Calu3 (cell line): ENCODE data around the gene KATNB1. TPM values are rescaled to one million over a fixed set of nuclear protein-coding genes. Genes with fewer than 3 reads are reported as not detected.
"Not testable (repeated sequence)": the region's sequence is repeated elsewhere in the genome, so short reads cannot be mapped to it uniquely, and the experiment has no call there.

Experiments
- BruUV-seq: library from RNA; stranded (reverse); fragments of 400-500 nt; replicated peaks from 2 replicates; lab custom pipeline; 2021; lab: Mats Ljungman, UMichigan
- CTCF ChIA-PET: fragments of 300-600 bp; sonication (Branson Sonifier 250); formaldehyde crosslinking; loops from one replicate; lab custom pipeline; 2022; ENCODE audit warnings: antibody characterized with exemption; lab: Charles Lee
- DNase-seq: peaks from one replicate; pipeline ENCODE4 v3.0.0; 2022
- H3K27ac Mint-ChIP-seq: one replicate; pipeline ENCODE4 v1.8.0; 2022; ENCODE audit warnings: mixed read lengths; ENCODE audit not compliant: unreplicated experiment
- H3K27me3 Mint-ChIP-seq: one replicate; pipeline ENCODE4 v1.8.0; 2022; ENCODE audit warnings: mixed read lengths; ENCODE audit not compliant: unreplicated experiment
- H3K36me3 Mint-ChIP-seq: one replicate; pipeline ENCODE4 v1.8.0; 2022; ENCODE audit warnings: mild to moderate bottlenecking, moderate library complexity, mixed read lengths; ENCODE audit not compliant: insufficient read depth, unreplicated experiment
- H3K4me1 Mint-ChIP-seq: one replicate; pipeline ENCODE4 v1.8.0; 2022; ENCODE audit warnings: mild to moderate bottlenecking, low read depth, mixed read lengths; ENCODE audit not compliant: unreplicated experiment
- H3K4me3 Mint-ChIP-seq: one replicate; pipeline ENCODE4 v1.8.0; 2022; ENCODE audit warnings: mild to moderate bottlenecking, low read depth, moderate library complexity, mixed read lengths; ENCODE audit not compliant: unreplicated experiment
- H3K9me3 Mint-ChIP-seq: one replicate; pipeline ENCODE4 v1.8.0; 2022; ENCODE audit warnings: low read depth, mixed read lengths; ENCODE audit not compliant: unreplicated experiment
- CTCF ChIP-seq: fragments of 200-600 bp; IDR thresholded peaks from one replicate; pipeline ENCODE4 v1.8.0; 2022; ENCODE audit warnings: antibody characterized with exemption; ENCODE audit not compliant: unreplicated experiment
- intact Hi-C: fragments of 100-400 bp; cut with micrococcal nuclease; formaldehyde crosslinking; loops from one replicate; pipeline ENCODE4 v1.10.0; 2022; ENCODE audit not compliant: unreplicated experiment
- total RNA-seq: library from RNA; stranded (reverse); gene quantifications from 2 replicates; pipeline ENCODE4 v1.2.3, GENCODE V29; 2022

KATNB1 gene
- total RNA-seq, 1 experiment from 2014 or later: 28.6 TPM

DNA sequence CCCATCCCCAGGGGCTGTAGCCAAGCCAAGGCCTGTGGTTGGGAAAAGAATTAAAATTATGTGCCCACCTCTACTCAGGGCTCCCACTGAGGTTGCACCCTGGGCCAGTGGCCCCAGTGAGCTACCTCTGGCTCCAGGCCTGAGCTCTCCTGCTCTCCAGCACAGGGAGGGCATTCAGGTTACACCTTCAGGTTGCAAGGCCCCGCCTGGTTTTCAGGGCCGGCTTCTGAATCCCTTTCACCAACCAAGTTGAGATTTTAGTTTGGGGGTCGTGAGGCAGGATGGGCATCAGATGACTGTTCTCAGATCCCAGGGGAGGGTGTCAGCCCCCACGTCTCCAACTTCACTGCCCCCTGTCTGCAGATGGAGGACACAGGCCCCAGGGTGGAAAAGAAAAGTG lies 8.0 kb upstream of the KATNB1 start:
- no TSS peak for BruUV-seq
- H3K27ac Mint-ChIP-seq: no peak overlapping the region

DNA sequence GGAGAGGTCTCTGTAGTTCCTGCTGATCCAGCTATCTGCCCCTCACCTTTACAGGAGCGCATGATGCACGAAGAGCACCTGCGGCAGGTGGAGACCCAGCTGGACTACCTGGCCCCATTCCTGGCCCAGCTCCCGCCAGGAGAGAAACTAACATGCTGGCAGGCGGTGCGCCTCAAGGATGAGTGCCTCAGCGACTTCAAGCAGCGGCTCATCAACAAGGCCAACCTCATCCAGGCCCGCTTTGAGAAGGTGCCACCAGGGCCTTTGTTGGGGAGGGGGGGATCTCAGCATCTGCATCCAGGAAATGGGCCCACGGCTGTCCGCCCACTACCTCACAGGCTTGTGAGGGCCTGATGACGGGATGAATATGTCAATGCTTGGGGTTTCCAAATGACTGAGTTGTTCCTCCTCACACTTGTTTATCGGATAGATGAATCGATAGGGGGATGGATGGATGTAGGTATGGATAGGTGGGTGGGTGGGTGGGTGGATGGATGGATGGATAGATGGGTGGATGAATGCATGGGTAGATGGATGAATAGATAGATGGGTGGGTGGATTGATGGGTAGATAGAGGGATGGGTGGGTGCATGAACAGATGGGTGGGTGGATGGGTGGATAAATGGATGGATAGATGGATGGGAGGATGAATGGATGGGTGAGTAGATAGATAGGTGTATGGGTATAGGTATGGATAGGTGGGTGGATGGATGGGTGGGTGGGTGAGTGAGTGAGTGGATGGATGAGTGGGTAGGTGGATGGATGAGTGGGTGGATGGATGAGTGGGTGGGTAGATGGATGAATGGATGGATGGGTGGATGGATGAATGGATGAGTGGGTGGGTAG lies 7.0 kb upstream of the KATNB1 start:
- Mint-ChIP-seq H3K27ac (no peak overlapping the region), H3K27me3 (peaks cover 55% of the 10 kb centered on the region), H3K4me1 (no peaks in the 10 kb centered on the region), H3K36me3 (no peaks in the 10 kb centered on the region), H3K4me3 (no peak overlapping the region), H3K9me3 (no peaks in the 10 kb centered on the region)
- DNase-seq: no peak
- CTCF ChIA-PET: no interaction called here
- BruUV-seq: no TSS peak
- no peak for TF ChIP-seq CTCF
- intact Hi-C loops: no loop called here

More for the DNA sequence above, 8.0 kb upstream of the KATNB1 start:
- Mint-ChIP-seq H3K4me3 (no peak overlapping the region), H3K4me1 (no peaks in the 10 kb centered on the region), H3K27me3 (peaks cover 55% of the 10 kb centered on the region), H3K9me3 (no peaks in the 10 kb centered on the region), H3K36me3 (no peaks in the 10 kb centered on the region)
- CTCF ChIA-PET: no interaction called here
- no peak for TF ChIP-seq CTCF
- DNase-seq: no peak
- intact Hi-C loops: no loop called here

- H3K9me3 Mint-ChIP-seq: no peaks in the 10 kb centered on the region
- intact Hi-C loops: no loop called here
- DNase-seq: no peak
- H3K27ac Mint-ChIP-seq: no peak overlapping the region
- peaks cover 55% of the 10 kb centered on the region for H3K27me3 Mint-ChIP-seq
- no peak overlapping the region for H3K4me3 Mint-ChIP-seq
- CTCF ChIA-PET: no interaction called here
- H3K36me3 Mint-ChIP-seq: peaks cover under 1% of the 10 kb centered on the region
- BruUV-seq: no TSS peak
- TF ChIP-seq CTCF: no peak
- no peaks in the 10 kb centered on the region for H3K4me1 Mint-ChIP-seq
Measured at GRCh38 chr16:57729182-57729484, 6.4 kb upstream of the KATNB1 start.

DNA sequence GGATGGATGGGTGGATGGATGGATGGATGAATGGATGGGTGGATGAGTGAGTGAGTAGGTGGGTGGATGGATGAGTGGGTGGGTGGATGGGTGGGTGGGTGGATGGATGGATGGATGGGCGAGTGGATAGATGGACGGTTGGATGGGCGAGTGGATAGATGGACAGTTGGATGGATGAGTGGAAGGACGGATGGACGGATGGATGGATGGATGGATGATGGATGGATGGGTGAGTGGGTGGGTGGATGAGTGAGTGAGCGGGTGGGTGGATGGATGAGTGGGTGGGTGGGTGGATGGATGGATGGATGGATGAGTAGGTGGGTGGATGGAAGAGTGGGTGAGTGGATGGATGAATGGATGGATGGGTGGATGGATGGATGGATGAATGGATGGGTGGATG lies 5.7 kb upstream of the KATNB1 start:
- intact Hi-C loops: loop anchor here (10.0 kb wide), 1 partner anchor 395 kb away; the partner anchor contains the start of gene CFAP20
- H3K4me3 Mint-ChIP-seq, H3K9me3 Mint-ChIP-seq, BruUV-seq, DNase-seq, CTCF ChIA-PET, H3K36me3 Mint-ChIP-seq, H3K4me1 Mint-ChIP-seq, H3K27ac Mint-ChIP-seq: not testable (repeated sequence)
- peaks cover 55% of the 10 kb centered on the region for H3K27me3 Mint-ChIP-seq
